ENCODE measurements around the gene ZMIZ1. TPM values are rescaled to one million over a fixed set of nuclear protein-coding genes. Genes with fewer than 3 reads are reported as not detected.

ZMIZ1 gene
- total RNA-seq, 2 donors from 2014 or later: 27.2 to 42.2 TPM

GRCh38 chr10:79123547-79123963, 54.8 kb downstream of the ZMIZ1 start:
- DNase-seq (peak in 2 of 4 donors; percentile 49 to 64), ATAC-seq (no peak)
- peaks cover 39% of the 10 kb centered on the region for H3K4me1 ChIP-seq
- TF ChIP-seq POLR2A (IDR thresholded peaks at IDR 0.05) (no peak), CTCF (IDR thresholded peaks at IDR 0.05) (no peak)
- H3K27ac ChIP-seq: peak overlapping the region in 3 of 4 donors; percentile 13 to 38 (median 21)
- no peaks in the 10 kb centered on the region for H3K27me3 ChIP-seq
- no peaks in the 10 kb centered on the region for H3K36me3 ChIP-seq (replicated peaks in 1 of 2; ENCODE audit: insufficient read depth in 1 of 2, low read depth in 2 of 2)
- intact Hi-C loops (cut with DNase I): no loop called here
- WGBS, 2 donors: 44 to 60% methylated on average over 2 to 8 of the region's 8 CpGs
- H3K9me3 ChIP-seq: no peaks in the 10 kb centered on the region
- no peak overlapping the region for H3K4me3 ChIP-seq

GRCh38 chr10:79124066-79124465, 55.3 kb downstream of the ZMIZ1 start:
- Histone ChIP-seq H3K27ac (peak overlapping the region in 3 of 4 donors; percentile 13 to 29 (median 21)), H3K4me3 (no peak overlapping the region), H3K36me3 (replicated peaks in 1 of 2; ENCODE audit: insufficient read depth in 1 of 2, low read depth in 2 of 2) (no peaks in the 10 kb centered on the region), H3K9me3 (no peaks in the 10 kb centered on the region), H3K4me1 (peaks cover 44% of the 10 kb centered on the region), H3K27me3 (no peaks in the 10 kb centered on the region)
- intact Hi-C loops (cut with DNase I): no loop called here
- TF ChIP-seq CTCF (IDR thresholded peaks at IDR 0.05): no peak
- no peak for ATAC-seq
- DNase-seq: no peak

DNA sequence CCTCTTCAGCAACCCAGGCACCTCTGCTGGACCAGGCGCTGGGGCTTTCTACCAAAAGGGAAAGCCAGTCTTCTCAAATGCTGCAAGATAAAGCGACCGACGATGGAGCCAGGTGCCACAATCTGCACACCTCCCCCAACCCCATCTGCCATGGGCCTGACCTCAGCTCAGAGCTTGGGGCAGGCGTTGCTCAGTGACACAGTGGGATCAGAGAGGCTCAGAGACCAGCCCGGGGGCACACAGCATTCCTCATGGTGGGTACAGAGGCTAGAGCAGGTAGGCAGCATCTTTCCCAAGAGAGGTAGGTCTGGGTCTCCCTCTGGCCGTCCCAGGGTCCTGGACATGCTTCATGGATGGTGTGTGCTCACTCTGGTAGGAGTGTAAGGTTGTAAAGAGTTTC, 56.3 kb downstream of the ZMIZ1 start:
- intact Hi-C loops (cut with DNase I): no loop called here
- Histone ChIP-seq H3K36me3 (replicated peaks in 1 of 2; ENCODE audit: insufficient read depth in 1 of 2, low read depth in 2 of 2) (no peaks in the 10 kb centered on the region), H3K9me3 (no peaks in the 10 kb centered on the region), H3K27ac (peak overlapping the region in 2 of 4 donors; percentile 21 to 29), H3K4me1 (peaks cover 54% of the 10 kb centered on the region), H3K4me3 (no peak overlapping the region), H3K27me3 (no peaks in the 10 kb centered on the region)
- ATAC-seq (no peak), DNase-seq (no peak)
- no peak for TF ChIP-seq POLR2A (IDR thresholded peaks at IDR 0.05)
- TF ChIP-seq CTCF (IDR thresholded peaks at IDR 0.05): no peak
- 83 to 95% methylated on average over 6 to 7 of the region's 7 CpGs for WGBS, 2 donors

GRCh38 chr10:79126351-79127080, 57.8 kb downstream of the ZMIZ1 start:
- Histone ChIP-seq H3K27me3 (no peaks in the 10 kb centered on the region), H3K27ac (peak overlapping the region; percentile 67 to 83 (median 78)), H3K4me1 (peaks cover 61% of the 10 kb centered on the region), H3K9me3 (no peaks in the 10 kb centered on the region), H3K36me3 (replicated peaks in 1 of 2; ENCODE audit: insufficient read depth in 1 of 2, low read depth in 2 of 2) (no peaks in the 10 kb centered on the region), H3K4me3 (no peak overlapping the region)
- intact Hi-C loops (cut with DNase I): no loop called here
- no peak for DNase-seq
- WGBS, 2 donors: 76 to 90% methylated on average over 5 to 6 of the region's 6 CpGs
- no peak for TF ChIP-seq CTCF (IDR thresholded peaks at IDR 0.05)
- no peak for TF ChIP-seq POLR2A (IDR thresholded peaks at IDR 0.05)
- no peak for ATAC-seq

Data from body of pancreas (tissue), 4 donors.